Measurements from ENCODE around the gene RPS19BP1.

DNA sequence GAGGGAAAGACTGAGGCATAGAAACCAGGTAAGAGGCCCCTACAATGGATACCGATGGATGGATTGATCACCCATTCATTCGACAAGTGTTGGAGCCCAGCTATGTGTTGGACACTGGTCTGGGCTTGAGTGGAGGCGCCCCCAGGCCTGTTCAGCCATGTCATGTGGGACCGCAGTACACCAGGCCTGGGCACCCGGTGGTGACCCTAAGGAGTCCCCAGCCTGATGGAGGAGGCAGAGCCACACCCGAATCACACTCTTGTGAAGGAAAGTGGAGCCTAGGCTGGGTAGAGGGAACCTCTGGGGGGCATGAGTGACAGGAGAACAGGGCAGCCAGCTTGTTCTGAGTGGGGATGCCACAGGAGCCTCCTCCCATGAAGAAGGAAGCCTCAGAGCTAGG lies 48.2 kb upstream of the RPS19BP1 start:
- TF ChIP-seq EZH2 (IDR thresholded peaks at IDR 0.05; ENCODE audit: borderline replicate concordance, low read depth, low read length, severe bottlenecking) (no peak), CTCF (IDR thresholded peaks at IDR 0.05; ENCODE audit: borderline replicate concordance, extremely low read depth, low read length, poor library complexity, severe bottlenecking) (no peak)

Measured in DND-41 (cell line).